GM18858 (cell line): ENCODE results near the gene CD37.
"Not testable (repeated sequence)": the region's sequence is repeated elsewhere in the genome, so short reads cannot be mapped to it uniquely, and the experiment has no call there.

ENCODE experiments used
- ATAC-seq: cut with Tn5 transposase; IDR thresholded peaks from one replicate; pipeline ENCODE4 v1.9.1; 2021; ENCODE audit not compliant: unreplicated experiment

CD37 gene

DNA sequence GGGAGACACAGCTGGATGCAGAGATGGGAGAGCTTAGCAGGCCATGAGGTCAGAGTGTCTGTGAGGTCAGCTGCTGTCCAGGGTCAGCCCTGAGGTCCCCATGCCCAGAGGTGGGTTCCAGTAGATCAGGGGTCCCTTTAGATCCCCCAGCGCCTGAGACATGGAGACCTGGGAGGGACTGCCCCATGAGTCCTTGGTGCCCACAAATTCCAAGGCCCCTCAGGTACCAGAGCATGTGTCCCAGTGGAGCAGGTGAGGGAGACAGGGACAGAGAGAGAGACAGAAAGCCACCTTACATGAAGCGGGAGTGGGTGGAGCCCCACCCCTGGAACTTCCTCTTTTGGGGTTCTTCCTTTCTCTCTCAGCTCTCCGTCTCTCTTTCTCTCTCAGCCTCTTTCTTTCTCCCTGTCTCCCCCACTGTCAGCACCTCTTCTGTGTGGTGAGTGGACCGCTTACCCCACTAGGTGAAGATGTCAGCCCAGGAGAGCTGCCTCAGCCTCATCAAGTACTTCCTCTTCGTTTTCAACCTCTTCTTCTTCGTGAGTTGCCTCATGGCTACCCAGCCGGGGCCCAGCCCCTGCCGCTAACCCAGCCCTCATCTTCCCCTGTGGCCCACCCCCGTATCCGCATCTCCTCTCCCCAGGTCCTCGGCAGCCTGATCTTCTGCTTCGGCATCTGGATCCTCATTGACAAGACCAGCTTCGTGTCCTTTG, at the start of gene CD37:
Gene CD37 (plus strand): TSS at position 336 of the 713 bp plus-strand sequence. CDS start 135 bp downstream, at position 471.
- no peak for ATAC-seq

DNA sequence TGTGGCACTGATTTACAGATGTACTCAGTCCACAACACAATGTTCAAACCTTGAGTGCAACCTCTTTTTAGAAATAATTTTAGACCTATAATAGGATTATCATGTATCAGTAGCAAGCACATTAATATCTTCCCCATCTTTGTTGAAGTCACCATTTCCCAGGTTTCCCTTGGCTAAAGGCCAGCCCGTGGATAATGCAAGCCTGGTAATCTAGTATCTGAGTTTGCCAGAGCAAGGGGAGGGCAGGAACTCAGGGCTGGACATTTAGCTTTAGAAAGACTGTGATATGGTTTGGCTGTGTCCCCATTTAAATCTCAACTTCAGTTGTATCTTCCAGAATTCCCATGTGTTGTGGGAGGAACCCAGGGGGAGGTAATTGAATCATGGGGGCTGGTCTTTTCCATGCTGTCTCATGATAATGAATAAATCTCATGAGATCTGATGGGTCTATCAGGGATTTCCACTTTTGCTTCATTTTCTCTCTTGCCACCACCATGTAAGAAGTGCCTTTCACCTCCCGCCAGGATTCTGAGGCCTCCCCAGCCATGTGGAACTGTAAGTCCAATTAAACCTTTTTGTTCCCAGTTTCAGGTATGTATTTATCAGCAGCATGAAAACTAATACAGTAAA, 48.0 kb upstream of the CD37 start:
- ATAC-seq: no peak

- not testable (repeated sequence) for ATAC-seq
These were observed 47.0 kb upstream of the CD37 start for GRCh38 chr19:49288205-49288604.

GRCh38 chr19:49289286-49289685, 45.9 kb upstream of the CD37 start:
- ATAC-seq: not testable (repeated sequence)

GRCh38 chr19:49290517-49290916, 44.7 kb upstream of the CD37 start:
- no peak for ATAC-seq

DNA sequence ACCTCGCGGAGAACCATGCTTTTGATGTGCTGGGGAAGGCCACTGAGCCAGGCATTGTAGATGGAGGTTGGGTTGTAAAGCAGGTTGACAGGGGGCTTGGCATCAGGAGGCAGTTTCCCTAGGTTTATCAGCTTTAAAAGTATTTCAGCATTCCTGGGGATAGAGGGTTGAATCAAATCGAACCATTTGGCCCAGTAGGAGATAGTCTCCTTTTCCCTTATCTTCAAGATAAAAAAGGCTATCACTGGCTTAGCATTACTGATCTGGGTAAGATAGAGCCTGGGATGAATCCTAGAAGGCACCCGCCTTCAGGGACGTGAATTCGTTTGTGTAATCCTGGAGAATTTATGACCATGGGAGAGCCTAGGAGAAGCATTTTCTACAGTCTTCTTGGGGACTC, 40.8 kb upstream of the CD37 start:
- no peak for ATAC-seq

DNA sequence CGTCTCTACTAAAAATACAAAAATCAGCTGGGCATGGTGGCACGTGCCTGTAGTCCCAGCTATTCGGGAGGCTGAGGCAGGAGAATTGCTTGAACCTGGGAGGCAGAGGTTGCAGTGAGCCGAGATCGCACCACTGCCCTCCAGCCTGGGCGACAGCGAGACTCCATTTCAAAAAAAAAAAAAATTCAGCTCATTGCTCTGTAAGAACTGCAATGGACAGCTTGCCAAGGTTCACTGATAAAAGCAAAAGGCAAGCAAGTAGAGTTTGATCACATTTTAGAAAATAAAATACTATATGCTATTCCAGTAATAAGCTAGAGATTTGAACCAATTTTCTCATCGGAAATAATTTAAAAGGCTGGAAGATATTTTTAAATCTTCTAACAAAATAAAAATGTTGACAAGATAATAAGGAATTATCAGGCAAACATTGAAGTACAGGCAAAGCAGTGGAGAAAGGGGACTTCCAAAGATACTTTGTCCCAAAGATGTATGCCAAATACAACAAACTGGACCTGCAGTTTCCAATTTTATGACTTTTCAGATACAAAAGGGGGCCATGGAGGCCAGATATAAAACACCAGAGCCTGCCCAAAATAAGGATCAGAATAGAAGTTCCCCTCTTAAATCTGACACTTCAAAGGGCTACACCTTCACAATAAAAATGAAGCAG, 39.9 kb upstream of the CD37 start:
- no peak for ATAC-seq

DNA sequence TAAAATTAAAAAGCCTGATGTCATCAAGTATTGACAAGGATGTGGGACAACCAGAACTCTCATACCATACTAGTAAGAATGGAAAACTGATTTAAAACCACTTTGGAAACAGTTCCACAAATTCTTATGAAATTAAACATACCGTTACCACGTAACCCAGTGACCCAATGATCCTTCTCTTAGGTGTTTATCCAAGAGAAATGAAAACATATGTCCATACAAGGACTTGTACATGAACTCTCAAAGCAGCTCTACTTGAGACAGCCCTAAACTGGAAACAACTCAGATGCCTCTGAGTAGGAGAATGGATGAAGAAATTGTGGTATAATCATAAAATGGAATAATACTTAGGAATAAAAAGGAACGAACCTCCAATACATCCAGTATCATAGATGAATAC, 37.8 kb upstream of the CD37 start:
- no peak for ATAC-seq

- ATAC-seq: not testable (repeated sequence)
These were observed 36.6 kb upstream of the CD37 start for GRCh38 chr19:49298653-49299052.

DNA sequence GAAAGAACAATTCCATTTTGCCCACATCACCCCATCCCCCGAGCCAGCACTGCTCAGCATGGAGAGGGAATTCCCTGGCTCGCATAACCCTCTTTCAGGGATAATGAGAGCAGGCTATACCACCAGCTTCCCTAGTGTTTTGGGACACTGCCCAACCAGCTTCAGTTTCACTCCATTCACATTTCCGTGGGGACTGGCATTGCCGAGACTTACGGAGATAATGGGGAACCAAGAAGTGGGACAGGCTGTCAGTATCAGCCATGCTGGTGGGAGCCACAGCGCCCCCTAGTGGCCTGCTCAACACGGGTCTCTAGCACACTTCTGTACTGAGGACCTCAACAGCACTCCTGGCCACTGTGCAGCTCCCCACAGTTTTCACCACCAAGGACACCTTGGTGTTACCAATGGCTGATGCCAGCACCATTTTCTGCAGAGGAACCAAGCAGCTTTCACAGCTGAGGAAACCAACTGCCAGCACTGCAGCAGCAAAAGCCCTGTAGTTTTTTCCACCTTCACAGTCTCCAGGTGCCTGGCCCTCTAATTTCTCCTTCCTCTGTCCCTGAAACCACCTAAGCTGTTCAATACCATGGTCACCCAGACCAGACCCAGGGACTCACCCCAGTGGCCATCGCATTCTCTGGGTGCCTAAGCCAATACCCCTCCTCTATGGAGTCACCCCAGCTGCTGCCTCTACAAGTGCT, 33.9 kb upstream of the CD37 start:
- no peak for ATAC-seq

- ATAC-seq: no peak
These were observed 33.3 kb upstream of the CD37 start for GRCh38 chr19:49301866-49302252.

DNA sequence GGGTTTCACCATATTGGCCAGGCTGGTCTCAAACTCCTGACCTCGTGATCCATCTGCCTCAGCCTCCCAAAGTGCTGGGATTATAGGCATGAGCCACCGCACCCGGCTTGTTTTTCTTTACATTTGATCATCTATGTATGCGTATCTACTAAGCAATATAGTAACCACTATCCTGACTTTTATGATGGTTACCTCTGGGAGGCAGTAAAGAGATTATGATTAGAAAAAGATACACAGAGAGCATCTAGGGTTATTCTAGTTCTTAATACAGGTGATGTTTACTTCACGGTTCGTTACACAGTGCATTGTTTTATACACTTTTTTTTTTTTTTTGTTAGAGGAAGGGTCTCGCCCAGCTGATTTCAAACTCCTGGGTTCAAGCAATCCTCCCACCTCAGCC, 28.5 kb upstream of the CD37 start:
- not testable (repeated sequence) for ATAC-seq

GRCh38 chr19:49309087-49309486, 26.1 kb upstream of the CD37 start:
- ATAC-seq: no peak

GRCh38 chr19:49315111-49315510, 20.1 kb upstream of the CD37 start:
- ATAC-seq: no peak

DNA sequence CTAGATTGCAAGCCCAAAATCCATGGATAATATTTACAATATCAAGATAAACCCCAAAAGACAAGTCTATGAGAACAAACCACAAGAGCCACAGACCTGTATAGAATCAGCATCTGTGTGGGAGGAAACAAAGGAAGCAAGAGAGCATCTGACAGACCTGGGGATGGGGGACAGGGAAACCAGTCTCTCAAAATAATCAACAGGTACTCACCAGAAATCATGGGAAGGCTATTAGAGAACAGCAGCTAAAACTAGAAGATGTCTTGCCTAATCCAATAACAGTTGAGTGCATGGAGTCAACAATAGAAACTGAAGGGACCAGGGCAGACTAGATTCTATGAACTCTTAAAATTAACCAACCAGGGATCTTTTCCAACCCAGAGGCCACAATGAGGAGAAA, 18.9 kb upstream of the CD37 start:
- ATAC-seq: no peak

GRCh38 chr19:49318296-49318695, 16.9 kb upstream of the CD37 start:
- no peak for ATAC-seq

- no peak for ATAC-seq
These were observed 10.2 kb upstream of the CD37 start, which contains the start of gene SLC6A16 for GRCh38 chr19:49324801-49325576. Gene SLC6A16 (minus strand): TSS chr19:49325191. CDS start chr19:49311347, 13,844 bp downstream.

- ATAC-seq: not testable (repeated sequence)
These were observed 9.4 kb upstream of the CD37 start for GRCh38 chr19:49325756-49326155.

DNA sequence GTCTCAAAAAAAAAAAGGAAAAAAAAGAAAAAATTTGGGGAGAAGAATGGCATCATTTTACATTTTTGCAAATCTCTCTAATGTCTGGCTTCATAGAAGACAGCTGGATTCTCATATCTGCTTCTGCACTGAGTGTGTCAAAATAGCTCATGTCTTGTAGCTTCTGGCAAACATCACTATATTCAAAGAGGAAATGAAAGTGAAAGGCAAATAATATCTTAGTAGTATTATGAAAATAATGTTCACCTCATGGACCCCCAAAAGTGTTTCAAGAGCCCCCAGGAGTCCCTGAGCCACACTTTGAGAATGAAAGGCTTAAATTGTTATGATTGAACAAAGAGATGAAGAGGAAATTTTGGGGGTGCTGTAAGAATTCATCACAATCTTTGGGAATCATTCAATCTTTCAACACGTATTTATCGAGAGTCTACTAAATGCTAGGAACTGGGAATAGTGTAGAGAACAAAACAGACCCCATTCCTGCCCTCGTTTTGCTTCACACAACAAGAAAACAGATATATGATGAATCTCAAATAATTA, 9.0 kb upstream of the CD37 start:
- ATAC-seq: no peak

GRCh38 chr19:49327878-49328544, 7.2 kb upstream of the CD37 start:
- no peak for ATAC-seq
